NCI-H1930 (cell line): ENCODE results near the gene FBXO30.

Experiments used
- DNase-seq, 2 experiments: peaks; one replicate each; lab custom pipeline; 2025; lab: John Stamatoyannopoulos, UW

Gene FBXO30

DNA sequence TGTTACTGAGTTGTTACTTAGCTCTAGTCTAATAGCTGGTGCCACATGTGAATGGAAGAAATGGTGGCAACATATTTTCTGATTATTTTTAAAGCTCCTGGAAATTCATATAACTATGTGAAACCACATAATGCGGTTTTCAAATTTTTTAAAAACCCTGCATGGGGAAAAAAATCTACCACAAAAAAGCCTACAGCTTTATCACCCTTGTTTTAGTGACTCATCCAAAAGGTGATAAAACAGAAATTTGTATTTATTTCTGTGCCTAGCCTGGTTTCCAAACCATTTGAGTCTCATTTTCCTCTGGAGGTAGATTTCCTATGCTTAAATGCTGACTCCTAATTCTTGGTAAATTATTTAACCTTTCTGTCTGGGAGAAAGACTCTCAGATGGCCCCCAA is 5.4 kb upstream of the FBXO30 start:
- no peak for DNase-seq

DNA sequence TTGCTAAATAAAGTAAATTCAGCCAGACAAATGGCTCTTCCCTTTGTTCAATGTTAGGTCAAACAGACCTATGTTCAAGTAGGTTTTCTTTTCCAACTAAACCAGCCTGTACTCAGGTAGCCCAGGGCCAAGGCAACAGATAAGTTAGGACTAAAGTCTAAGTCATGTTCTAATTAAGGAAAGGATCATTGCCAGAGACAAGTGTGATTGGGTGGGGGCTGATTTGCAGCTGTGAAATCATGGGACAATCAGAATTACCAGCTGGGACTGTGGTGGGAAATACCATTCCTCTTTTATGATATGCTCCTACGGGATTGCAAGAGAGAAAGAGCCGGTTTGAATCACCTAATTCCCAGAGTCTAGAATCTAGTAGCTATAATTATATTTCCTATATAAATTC is 4.2 kb upstream of the FBXO30 start:
- DNase-seq = no peak

DNA sequence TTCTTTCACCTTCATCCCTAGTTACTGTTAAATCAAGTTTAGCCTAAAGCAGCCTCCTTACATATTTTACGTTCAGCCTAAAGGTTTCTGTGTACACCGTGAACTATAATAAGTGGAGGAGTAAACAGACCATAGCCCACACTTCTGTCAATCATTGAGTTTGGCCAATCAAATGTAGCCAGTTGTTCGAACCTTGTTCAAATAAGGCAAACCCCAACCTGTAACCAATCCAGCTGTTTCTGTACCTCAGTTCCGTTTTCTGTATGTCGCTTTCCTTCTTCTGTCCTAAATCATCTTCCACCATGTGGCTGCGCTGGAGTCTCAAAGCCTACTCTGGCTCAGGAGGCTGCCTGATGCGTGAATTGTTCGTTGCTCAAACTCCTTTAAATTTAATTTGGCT is 1.8 kb upstream of the FBXO30 start:
- no peak for DNase-seq

- DNase-seq = peak in 1 of 2 experiments; percentile 1
These were observed 997 bp upstream of the FBXO30 start for GRCh38 chr6:145815309-145816274.

GRCh38 chr6:145814035-145814500 is 527 bp downstream of the FBXO30 start:
- DNase-seq = no peak

- DNase-seq = no peak
These were observed 1.1 kb downstream of the FBXO30 start for GRCh38 chr6:145813285-145814034.

DNA sequence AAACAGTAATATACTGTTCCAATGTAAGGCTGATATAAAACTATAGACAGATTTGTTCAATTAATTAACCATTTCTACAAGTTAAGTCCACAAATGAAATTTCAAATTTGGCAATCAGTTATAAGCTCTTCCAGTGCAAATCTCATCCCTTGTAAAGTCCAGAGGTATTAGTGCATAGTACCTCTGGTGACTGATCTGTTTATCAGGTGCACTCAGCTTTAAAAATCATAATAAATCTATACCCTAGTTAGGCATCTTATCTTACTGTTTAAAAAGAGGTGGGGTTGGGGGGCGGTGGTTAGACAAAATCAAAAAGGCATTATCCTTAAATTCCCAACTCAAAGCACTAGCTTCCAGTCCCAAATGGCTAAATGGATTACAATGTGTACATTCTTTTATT is 2.9 kb downstream of the FBXO30 start:
- DNase-seq = no peak

DNA sequence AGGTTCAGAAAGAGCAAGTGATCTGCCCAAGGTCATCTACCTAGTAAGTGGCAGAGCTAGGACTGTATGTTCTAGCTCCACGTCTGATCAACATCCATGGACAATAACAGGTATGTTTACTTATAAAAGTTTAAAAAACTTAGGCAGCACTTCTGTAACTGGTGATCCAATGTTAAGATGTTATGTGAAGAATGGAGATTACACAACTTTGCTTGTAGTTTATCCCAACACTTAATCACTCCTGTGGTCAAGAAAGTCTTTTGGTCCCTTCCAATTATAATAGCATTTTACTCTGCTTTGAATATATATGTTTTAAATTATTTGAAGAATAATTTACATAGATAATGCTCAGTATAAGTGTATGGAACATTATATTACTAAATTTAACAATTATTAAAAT is 4.8 kb downstream of the FBXO30 start:
- no peak for DNase-seq

GRCh38 chr6:145809211-145809610 is 5.4 kb downstream of the FBXO30 start:
- no peak for DNase-seq

GRCh38 chr6:145808239-145808638 is 6.4 kb downstream of the FBXO30 start:
- DNase-seq = no peak

DNA sequence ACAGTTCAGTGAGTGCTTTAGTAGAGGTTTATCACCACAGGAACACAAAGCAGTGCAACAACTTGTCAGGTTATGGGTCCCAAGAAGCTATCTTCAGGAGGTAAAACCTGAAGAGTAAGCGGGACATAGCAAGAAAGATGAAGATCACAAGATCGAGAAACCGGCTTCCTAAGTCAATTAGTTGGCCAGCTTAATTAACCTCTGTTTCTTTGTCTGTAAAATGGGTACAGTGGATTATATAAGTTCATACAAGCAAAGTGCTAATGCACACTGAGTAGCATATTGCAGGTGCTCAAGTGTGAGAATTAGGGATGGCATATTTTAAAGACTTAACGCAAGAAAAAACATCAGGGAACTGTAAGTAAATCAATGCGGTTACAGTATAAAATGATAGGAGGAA is 12.5 kb downstream of the FBXO30 start:
- DNase-seq = no peak

GRCh38 chr6:145801021-145801420 is 13.6 kb downstream of the FBXO30 start:
- DNase-seq = no peak

DNA sequence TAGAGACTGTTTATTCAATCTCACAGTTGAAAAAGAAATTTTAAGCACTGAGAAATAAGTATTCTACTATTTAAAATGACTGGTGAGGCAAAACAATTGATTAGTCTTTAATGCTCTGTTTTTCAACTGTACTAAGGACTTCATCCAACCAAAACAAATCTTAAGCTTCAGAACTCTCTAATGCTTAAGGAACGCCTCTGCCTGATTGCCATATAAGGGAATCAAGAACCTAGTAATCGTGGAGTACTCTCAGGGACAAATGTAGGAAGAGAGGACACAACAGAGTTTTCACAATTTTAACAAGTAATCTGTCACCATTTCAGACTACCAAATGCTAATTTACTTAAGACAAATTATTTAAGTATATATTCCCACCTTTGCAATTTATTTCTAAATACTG is 16.1 kb downstream of the FBXO30 start:
- no peak for DNase-seq

- DNase-seq = no peak
These were observed 25.2 kb downstream of the FBXO30 start for GRCh38 chr6:145789443-145789842.

GRCh38 chr6:145787688-145788087 is 26.9 kb downstream of the FBXO30 start:
- DNase-seq = no peak

DNA sequence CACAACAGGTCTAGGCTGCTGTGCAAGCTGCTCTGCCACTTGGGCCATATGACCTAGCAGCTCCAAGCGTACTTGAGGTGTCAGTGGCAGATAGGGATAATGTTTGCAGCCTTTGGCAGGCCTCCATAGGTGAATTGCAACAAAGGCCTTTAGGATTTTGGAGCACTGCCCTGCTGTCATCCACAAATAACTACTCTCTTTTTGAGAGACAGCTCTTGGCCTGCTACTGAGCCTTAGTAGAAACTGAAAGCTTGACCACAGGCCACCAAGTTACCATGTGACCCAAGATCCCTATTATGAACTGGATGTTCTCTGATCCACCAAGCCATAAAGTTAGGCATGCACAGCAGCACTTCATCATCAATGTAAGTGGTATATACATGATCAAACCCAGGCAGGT is 29.9 kb downstream of the FBXO30 start:
- DNase-seq = no peak

GRCh38 chr6:145783796-145784195 is 30.8 kb downstream of the FBXO30 start:
- no peak for DNase-seq

DNA sequence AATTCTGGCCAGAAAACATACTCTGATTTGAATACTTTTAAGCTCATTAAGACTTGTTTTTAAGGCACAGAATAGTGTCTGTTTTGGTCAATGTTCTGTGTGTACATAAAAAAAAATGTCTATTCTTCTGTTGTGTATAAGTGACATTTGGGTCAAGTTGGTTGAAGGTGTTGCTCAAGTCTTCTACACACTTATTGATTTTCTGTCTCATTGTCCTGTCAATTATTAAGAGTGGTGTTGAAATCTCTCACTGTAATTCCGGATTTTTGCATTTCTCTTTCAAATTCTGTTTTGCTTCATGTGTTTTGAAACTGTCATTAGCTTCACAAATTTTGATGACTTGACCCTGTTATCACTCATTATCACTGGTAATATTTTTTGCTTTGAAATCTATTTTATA is 41.7 kb downstream of the FBXO30 start:
- no peak for DNase-seq

GRCh38 chr6:145765449-145765848 is 49.1 kb downstream of the FBXO30 start:
- no peak for DNase-seq

DNA sequence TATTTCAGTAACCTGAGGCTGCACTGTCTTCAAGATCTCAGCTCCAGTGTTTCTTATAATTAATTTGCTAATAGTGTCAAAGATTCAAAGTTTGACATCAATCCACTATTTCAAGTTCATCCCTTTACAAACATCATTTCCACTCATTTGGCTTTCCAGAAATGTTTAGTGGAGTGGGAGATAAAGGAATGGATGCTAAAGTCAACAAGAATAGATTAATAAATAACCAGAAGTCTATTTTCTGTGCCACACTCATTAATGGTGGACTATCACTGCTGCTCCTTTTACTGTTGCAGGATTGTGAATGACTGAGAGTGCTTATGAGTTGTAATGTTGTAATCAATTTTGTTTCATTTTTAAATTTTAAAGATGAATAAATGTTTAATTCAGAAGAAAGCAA is 50.9 kb downstream of the FBXO30 start:
- no peak for DNase-seq

DNA sequence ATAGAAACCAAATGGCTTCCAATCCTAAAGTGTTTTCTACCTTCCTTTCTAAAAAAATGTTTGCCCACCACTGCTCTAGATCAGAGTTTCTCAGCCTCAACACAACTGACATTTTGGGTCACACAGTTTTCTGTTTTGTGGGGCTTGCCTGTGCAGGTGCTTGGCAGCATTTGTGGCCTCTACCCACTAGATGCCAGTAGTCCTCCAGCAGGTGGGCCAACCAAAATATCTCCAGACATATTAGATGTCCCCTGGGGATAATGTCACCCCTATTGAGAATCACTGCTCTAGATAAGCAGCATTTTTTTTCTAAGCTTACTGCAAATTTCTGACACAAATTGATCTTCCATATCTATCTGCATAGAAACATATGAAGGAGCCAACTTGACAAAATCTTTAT is 53.0 kb downstream of the FBXO30 start:
- DNase-seq = no peak

- DNase-seq = no peak
These were observed 56.5 kb downstream of the FBXO30 start for GRCh38 chr6:145758113-145758512.

DNA sequence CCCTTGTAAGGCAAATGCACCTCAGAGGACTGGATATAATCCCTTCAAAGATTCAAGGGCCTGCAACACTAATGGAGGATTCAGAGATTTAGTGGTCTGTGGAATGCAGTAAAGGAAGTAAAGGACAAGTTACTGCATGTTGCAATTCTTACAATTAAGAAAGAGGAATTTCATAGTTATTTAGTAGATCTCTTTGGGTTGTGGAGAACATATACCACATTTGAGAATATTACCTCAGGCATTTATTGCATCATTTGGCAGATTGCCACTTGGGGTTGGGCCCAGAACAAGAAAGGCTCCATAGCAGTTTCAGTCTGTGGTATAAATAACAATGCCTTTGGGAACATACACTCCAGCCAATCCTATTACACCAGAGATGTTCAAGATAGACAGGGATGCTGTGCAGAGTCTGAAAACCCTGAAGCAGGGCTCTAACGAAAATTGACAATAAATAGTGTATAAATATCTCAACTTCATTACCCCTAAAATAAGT is 58.4 kb downstream of the FBXO30 start:
- DNase-seq = no peak
